HG03095 (cell line): Measurements from ENCODE around the gene PHETA1.
A peak's percentile ranks its signal among the peaks of the same experiment; 100 is the strongest.

Experiments
- ATAC-seq: cut with Tn5 transposase; IDR thresholded peaks from one replicate; pipeline ENCODE4 v1.9.1; 2021; ENCODE audit warnings: moderate library complexity; ENCODE audit not compliant: unreplicated experiment

PHETA1 gene

GRCh38 chr12:111368788-111369495 lies at the start of gene PHETA1:
PHETA1 (minus strand) TSS chr12:111369095; CDS start chr12:111363427, 5,668 bp downstream.
- ATAC-seq = peak; percentile 90

GRCh38 chr12:111418594-111418880 lies 49.6 kb upstream of the PHETA1 start:
- ATAC-seq = no peak

DNA sequence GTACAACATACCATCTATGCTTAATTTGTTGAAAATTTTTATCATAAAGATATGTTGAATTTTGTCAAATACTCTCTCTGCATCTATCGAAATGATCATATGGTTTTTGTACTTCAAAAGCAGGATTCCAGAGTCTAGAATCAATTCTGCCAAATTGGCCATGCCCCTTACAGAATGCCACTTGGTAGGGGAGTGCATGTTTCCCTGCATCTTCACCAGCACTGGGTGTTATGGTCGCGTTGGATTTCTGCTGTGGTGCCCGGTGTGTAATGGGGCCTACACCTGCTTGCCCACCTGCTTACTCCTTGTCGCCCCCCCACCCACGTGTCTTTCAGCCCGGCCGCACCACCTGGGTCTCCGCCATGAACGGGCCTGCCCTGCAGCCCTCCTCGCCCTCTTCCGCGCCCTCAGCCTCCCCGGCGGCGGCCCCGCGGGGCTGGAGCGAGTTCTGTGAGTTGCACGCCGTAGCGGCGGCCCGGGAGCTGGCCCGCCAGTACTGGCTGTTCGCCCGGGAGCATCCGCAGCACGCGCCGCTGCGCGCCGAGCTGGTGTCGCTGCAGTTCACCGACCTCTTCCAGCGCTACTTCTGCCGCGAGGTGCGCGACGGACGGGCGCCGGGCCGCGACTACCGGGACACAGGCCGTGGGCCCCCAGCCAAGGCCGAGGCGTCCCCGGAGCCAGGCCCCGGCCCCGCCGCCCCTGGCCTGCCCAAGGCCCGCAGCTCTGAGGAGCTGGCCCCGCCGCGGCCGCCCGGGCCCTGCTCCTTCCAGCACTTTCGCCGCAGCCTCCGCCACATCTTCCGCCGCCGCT lies 49.1 kb upstream of the PHETA1 start:
- ATAC-seq = no peak

DNA sequence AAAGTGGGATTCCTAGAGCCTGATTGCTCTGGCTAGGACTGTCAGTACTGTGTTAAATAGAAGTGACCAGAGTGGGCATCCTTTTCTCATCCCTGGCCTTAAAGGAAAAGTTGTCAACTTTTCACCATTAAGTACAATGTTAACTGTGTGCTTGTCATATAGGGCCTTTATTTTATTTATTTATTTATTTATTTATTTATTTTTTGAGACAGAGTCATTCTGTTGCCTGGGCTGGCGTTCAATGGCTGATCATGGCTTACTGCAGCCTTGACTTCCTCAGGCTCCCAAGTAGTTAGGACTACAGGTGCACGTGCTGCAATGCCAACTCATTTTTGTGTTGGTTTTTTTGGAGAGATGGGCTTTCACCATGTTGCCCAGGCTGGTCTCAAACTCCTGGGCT lies 48.4 kb upstream of the PHETA1 start:
- ATAC-seq = no peak

- ATAC-seq = no peak
Measured at GRCh38 chr12:111414711-111415252, 45.9 kb upstream of the PHETA1 start.

DNA sequence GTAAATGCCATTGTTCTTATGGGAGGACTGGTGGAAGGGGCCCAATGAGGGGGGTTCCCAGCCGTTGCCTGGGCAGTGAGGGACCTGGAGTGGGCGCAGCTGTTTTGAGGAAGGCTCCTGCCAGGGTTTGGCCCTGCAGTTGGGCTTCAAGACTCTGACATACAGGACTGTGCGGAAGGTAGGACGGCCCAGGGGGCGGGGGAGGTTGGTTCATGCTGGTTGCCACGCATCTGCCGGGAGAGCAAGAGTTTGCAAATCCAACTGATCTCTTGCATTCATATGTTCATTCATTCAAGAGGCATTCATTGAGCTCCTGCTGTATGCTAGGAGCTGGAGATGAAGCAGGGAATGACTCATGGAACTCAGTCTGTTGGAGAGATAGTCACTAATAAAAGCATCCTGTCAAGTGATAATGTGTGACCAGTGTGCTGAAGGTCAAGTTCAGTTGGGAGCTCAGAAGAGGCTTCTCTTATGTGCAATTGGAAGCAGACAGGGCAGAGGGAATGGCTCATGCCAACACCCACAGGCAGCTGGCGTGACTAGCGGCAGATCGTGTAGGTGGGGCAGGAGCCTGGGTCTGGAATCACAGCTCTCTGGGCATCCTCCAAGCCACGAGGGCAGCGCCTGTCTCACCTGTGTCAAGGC lies 44.7 kb upstream of the PHETA1 start:
- ATAC-seq = no peak

DNA sequence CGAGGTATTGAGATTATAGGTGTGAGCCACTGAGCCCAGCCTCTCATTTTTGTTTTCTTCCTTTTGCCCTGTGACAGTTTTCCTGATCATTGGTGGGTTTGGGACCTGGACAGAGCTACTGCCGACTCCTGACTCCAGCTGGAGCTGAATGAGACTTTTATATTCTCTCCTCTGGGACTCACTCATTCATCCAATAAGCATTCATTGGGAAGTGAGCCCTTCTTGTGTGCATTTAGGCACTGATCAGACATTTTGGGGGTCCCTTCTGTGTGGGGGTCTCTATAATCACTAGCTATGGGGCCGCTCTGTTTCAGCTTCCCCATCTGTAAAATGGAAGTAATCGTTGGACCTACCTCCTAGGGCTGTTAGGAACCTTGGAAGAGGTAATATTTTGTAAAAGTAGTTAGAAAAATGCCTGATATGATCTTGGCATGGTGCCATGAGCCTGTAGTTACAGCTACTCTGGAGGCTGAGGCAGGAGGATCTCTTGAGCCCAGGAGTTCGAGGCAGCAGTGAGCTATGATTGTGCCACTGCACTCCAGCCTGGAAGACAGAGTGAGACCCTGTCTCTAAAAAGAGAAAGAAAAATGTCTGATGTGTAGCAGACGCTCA lies 44.0 kb upstream of the PHETA1 start:
- no peak for ATAC-seq

GRCh38 chr12:111412007-111412829 lies 43.3 kb upstream of the PHETA1 start:
- no peak for ATAC-seq

DNA sequence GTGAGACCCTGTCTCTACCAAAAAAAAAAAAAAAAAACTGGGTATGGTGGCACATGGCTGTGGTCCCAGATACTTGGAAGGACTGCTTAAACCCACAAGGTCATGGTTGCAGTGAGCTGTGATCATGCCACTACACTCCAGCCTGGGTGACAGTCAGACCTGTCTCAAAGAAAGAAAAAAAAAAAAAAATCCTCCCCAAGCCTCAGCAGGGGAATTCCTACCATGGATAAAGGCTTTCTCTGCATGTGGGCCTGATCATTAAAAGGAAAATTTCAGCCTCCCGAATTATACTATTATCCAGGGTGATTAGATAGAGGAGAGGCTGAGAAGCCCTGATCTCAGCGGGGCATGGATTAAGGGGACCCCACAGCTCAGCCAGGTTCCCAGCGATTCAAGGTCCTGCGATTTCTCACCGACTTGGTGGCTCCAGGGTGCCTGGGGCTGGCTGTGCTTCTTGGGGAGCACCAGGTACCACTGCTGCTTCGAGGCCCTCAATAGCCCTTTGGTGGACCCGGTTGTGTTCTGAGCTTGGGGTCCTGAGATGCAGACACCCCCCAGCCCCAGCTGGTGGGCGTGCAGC lies 42.4 kb upstream of the PHETA1 start:
- no peak for ATAC-seq

- no peak for ATAC-seq
Measured at GRCh38 chr12:111410431-111411184, 41.7 kb upstream of the PHETA1 start.

DNA sequence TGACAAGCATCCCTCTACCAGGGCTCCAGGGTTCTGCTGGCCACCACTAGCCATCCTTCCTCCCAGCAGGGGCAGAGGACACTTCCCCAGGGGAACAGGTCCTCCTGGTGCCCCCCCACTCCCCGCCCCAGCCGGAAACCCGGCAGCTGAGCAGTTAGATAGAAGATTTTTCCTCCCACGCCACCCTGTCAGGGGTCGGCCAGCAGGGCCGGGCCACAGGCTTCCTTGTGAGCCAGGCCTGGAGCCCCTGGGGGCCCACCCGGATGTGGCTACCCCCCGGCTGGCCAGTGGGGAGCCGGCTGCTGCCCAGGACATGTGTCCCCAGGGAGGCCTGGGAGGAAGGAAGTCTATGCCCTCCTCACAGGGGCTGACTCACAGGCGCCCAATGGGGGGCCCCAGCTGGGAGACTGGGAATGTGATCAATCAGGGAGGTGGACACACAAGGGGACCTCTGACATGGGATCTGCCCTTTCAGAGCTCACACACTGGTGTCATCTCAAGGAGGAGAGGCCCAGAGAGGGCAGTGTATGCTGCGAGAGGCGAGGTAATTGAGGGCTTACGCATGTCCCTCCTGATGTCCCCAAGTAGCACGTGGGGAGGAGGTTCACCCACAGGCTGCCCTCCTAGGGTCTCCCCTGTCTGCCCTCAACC lies 41.0 kb upstream of the PHETA1 start:
- ATAC-seq = no peak

GRCh38 chr12:111409403-111409779 lies 40.5 kb upstream of the PHETA1 start:
- no peak for ATAC-seq

- no peak for ATAC-seq
Measured at GRCh38 chr12:111408686-111409402, 39.9 kb upstream of the PHETA1 start.

GRCh38 chr12:111408116-111408440 lies 39.2 kb upstream of the PHETA1 start:
- ATAC-seq = no peak

GRCh38 chr12:111407377-111408115 lies 38.7 kb upstream of the PHETA1 start:
- ATAC-seq = no peak

GRCh38 chr12:111406474-111407376 lies 37.8 kb upstream of the PHETA1 start:
- ATAC-seq = no peak
